H1 (cell line): ENCODE measurements around the gene WDR5. TPM values are rescaled to one million over a fixed set of nuclear protein-coding genes. Genes with fewer than 3 reads are reported as not detected.

Experiments
- CHD7 ChIP-seq: fragments of 300-600 bp; sonication (generic); IDR thresholded peaks from 2 replicates; pipeline ENCODE4 v1.7.1; 2012; ENCODE audit warnings: low read length, moderate library complexity, mild to moderate bottlenecking, inconsistent platforms; ENCODE audit not compliant: insufficient replicate concordance
- MAFK ChIP-seq: IDR thresholded peaks from 2 replicates; pipeline ENCODE4 v1.6.1; 2012; ENCODE audit warnings: low read depth, mild to moderate bottlenecking, improper control_type of control experiment, low read length
- NANOG ChIP-seq: IDR thresholded peaks from 2 replicates; pipeline ENCODE4 v1.6.1; 2011; ENCODE audit warnings: low read length, low read depth, mild to moderate bottlenecking, inconsistent platforms; ENCODE audit not compliant: insufficient read depth, poor library complexity, severe bottlenecking
- SP2 ChIP-seq: IDR thresholded peaks from 2 replicates; pipeline ENCODE4 v1.6.1; 2012; ENCODE audit warnings: mild to moderate bottlenecking, low read length, inconsistent platforms
- TAF1 ChIP-seq: IDR thresholded peaks from 2 replicates; pipeline ENCODE4 v1.6.1; 2011; ENCODE audit warnings: mild to moderate bottlenecking, low read depth, low read length
- TCF12 ChIP-seq: IDR thresholded peaks from 2 replicates; pipeline ENCODE4 v1.6.1; 2011; ENCODE audit warnings: low read depth, mild to moderate bottlenecking, low read length
- polyA plus RNA-seq, 7 experiments: library from polyadenylated mRNA; depleted of rRNA in 3 of 7; stranded (reverse) in 5 of 7; unstranded in 2 of 7; fragments of >200 nt in 5 of 7; fragments of 200-250 nt in 2 of 7; gene quantifications; 1 replicate in 5 of 7; 2 replicates in 1 of 7; 4 replicates in 1 of 7; pipeline versions ENCODE4 v1.2.1 to v1.2.3, GENCODE V29; 2011 to 2013; ENCODE audit warnings: missing spikeins in 2 of 7, mixed read lengths in 2 of 7
- total RNA-seq: library from RNA; stranded (reverse); fragmentation: NEBNext Ultra II Directional; extraction: Animal tissue kit (Norgen Biotek cat#: 25700); gene quantifications from 2 replicates; pipeline ENCODE4 v1.2.1, GENCODE V29; 2021

The WDR5 gene
- total and polyA plus RNA-seq, 2 of the 8 experiments (the other 6 are each of a cell fraction or from before 2014, with no cell fraction given) = 38.4 to 68.1 TPM

GRCh38 chr9:134192951-134193731 lies 57.3 kb downstream of the WDR5 start (continued):
- TF ChIP-seq CHD7 (no peak), SP2 (no peak), TCF12 (no peak), NANOG (no peak), TAF1 (no peak), MAFK (no peak)
